ENCODE measurements around the gene FARSA. TPM values are rescaled to one million over a fixed set of nuclear protein-coding genes. Genes with fewer than 3 reads are reported as not detected.

FARSA gene
- polyA plus RNA-seq, 1 donor (not counting 4 experiments of a cell fraction or from before 2014, with no cell fraction given): 30.9 TPM

GRCh38 chr19:12973236-12973635 is 39.7 kb upstream of the FARSA start:
- TF ChIP-seq EZH2 (IDR thresholded peaks at IDR 0.05; ENCODE audit: low read length) (no peak), CTCF (optimal IDR thresholded peaks at IDR 0.05 in 1 of 3, IDR thresholded peaks at IDR 0.05 in 1 of 3, conservative IDR thresholded peaks at IDR 0.05 in 1 of 3; ENCODE audit: extremely low read depth in 1 of 3, insufficient read depth in 2 of 3, low read length in 3 of 3) (no peak)
- H3K4me2 ChIP-seq (ENCODE audit: control insufficient read depth, extremely low read depth, insufficient read depth, low read depth, low read length): no peak overlapping the region
- no peak overlapping the region for H3K4me3 ChIP-seq (ENCODE audit: control insufficient read depth in 2 of 3, extremely low read depth in 1 of 3, insufficient read depth in 2 of 3, low read depth in 1 of 3, low read length in 3 of 3)
- H3K9ac ChIP-seq (ENCODE audit: control insufficient read depth, extremely low read depth, insufficient read depth, low read length): no peak overlapping the region
- H4K20me1 ChIP-seq (ENCODE audit: control insufficient read depth, extremely low read depth, insufficient read depth, low read length): no peaks in the 10 kb centered on the region
- no peaks in the 10 kb centered on the region for H3K4me1 ChIP-seq (ENCODE audit: control insufficient read depth, extremely low read depth, insufficient read depth, low read length)
- dilution Hi-C loops (cut with MboI; ENCODE audit: extremely low pct_ligation_motif_present, low sequenced_read_pairs): no loop called here
- H3K79me2 ChIP-seq (ENCODE audit: control insufficient read depth, insufficient read depth, low read length): no peaks in the 10 kb centered on the region
- no peak for FAIRE-seq
- H2AFZ ChIP-seq (ENCODE audit: control insufficient read depth, low read length): no peak overlapping the region
- no peaks in the 10 kb centered on the region for H3K9me1 ChIP-seq (ENCODE audit: control insufficient read depth, extremely low read depth, insufficient read depth, low read length)
- no peak for DNase-seq (ENCODE audit: low read depth, low spot score)
- H3K36me3 ChIP-seq (ENCODE audit: control insufficient read depth in 2 of 2, extremely low read depth in 1 of 2, insufficient read depth in 2 of 2, low read length in 2 of 2): no peaks in the 10 kb centered on the region
- H3K27me3 ChIP-seq (ENCODE audit: control insufficient read depth, extremely low read depth, insufficient read depth, low read length): no peaks in the 10 kb centered on the region
- H3K9me3 ChIP-seq (ENCODE audit: control insufficient read depth, low read depth, low read length): no peaks in the 10 kb centered on the region
- no peak overlapping the region for H3K27ac ChIP-seq (ENCODE audit: control insufficient read depth, insufficient read depth, low read length)

- H3K9me1 ChIP-seq (ENCODE audit: control insufficient read depth, extremely low read depth, insufficient read depth, low read length): no peaks in the 10 kb centered on the region
- no peak overlapping the region for H3K4me3 ChIP-seq (ENCODE audit: control insufficient read depth in 2 of 3, extremely low read depth in 1 of 3, insufficient read depth in 2 of 3, low read depth in 1 of 3, low read length in 3 of 3)
- no peaks in the 10 kb centered on the region for H3K27me3 ChIP-seq (ENCODE audit: control insufficient read depth, extremely low read depth, insufficient read depth, low read length)
- no peak overlapping the region for H2AFZ ChIP-seq (ENCODE audit: control insufficient read depth, low read length)
- FAIRE-seq: no peak
- H3K9me3 ChIP-seq (ENCODE audit: control insufficient read depth, low read depth, low read length): no peaks in the 10 kb centered on the region
- H3K9ac ChIP-seq (ENCODE audit: control insufficient read depth, extremely low read depth, insufficient read depth, low read length): no peak overlapping the region
- no peaks in the 10 kb centered on the region for H3K79me2 ChIP-seq (ENCODE audit: control insufficient read depth, insufficient read depth, low read length)
- no peaks in the 10 kb centered on the region for H4K20me1 ChIP-seq (ENCODE audit: control insufficient read depth, extremely low read depth, insufficient read depth, low read length)
- DNase-seq (ENCODE audit: low read depth, low spot score): no peak
- H3K4me2 ChIP-seq (ENCODE audit: control insufficient read depth, extremely low read depth, insufficient read depth, low read depth, low read length): no peak overlapping the region
- no peak for TF ChIP-seq CTCF (optimal IDR thresholded peaks at IDR 0.05 in 1 of 3, IDR thresholded peaks at IDR 0.05 in 1 of 3, conservative IDR thresholded peaks at IDR 0.05 in 1 of 3; ENCODE audit: extremely low read depth in 1 of 3, insufficient read depth in 2 of 3, low read length in 3 of 3)
- TF ChIP-seq EZH2 (IDR thresholded peaks at IDR 0.05; ENCODE audit: low read length): no peak
- no peaks in the 10 kb centered on the region for H3K36me3 ChIP-seq (ENCODE audit: control insufficient read depth in 2 of 2, extremely low read depth in 1 of 2, insufficient read depth in 2 of 2, low read length in 2 of 2)
- dilution Hi-C loops (cut with MboI; ENCODE audit: extremely low pct_ligation_motif_present, low sequenced_read_pairs): no loop called here
- no peak overlapping the region for H3K27ac ChIP-seq (ENCODE audit: control insufficient read depth, insufficient read depth, low read length)
- H3K4me1 ChIP-seq (ENCODE audit: control insufficient read depth, extremely low read depth, insufficient read depth, low read length): peaks cover 2% of the 10 kb centered on the region
Measured at GRCh38 chr19:12970070-12970820, 36.7 kb upstream of the FARSA start.
